Motor neuron (in vitro differentiated cells): ENCODE data around the gene FZD8. TPM values are rescaled to one million over a fixed set of nuclear protein-coding genes. Genes with fewer than 3 reads are reported as not detected.

Source experiments
- ATAC-seq, 8 experiments: fragments of 200-7000 bp; cut with Tn5 transposase; replicated peaks in 6 of 8; 2 replicates each; pipeline ENCODE4 v1.8.0; 2021; ENCODE audit warnings: mild to moderate bottlenecking in 8 of 8, moderate library complexity in 8 of 8
- H3K27ac ChIP-seq, 2 donors: fragments of 250-450 bp; sonication (Bioruptor Pico); 2 replicates each; pipeline ENCODE4 v1.9.0; 2021; ENCODE audit warnings: antibody characterized with exemption in 2 of 2, mild to moderate bottlenecking in 2 of 2, moderate library complexity in 1 of 2
- H3K4me1 ChIP-seq, 2 donors: fragments of 250-450 bp; sonication (Bioruptor Pico); replicated peaks in 1 of 2; 2 replicates each; pipeline ENCODE4 v1.6.1; 2021; ENCODE audit warnings: antibody characterized with exemption in 2 of 2, mild to moderate bottlenecking in 2 of 2, moderate library complexity in 1 of 2
- H3K4me3 ChIP-seq, 5 donors: fragments of 250-450 bp; sonication (Bioruptor Pico); 2 replicates each; pipeline ENCODE4 v1.9.0; 2021; ENCODE audit warnings: antibody characterized with exemption in 5 of 5, mild to moderate bottlenecking in 5 of 5, moderate library complexity in 4 of 5
- WGBS, 10 experiments: fragments of 450-650 bp; shearing (Covaris generic); methylation state at CpG; one replicate each; pipeline ENCODE4 v1.0.0; 2022; 5-methylcytosine and 5-hydroxymethylcytosine counted together
- in situ Hi-C, 9 experiments: fragments of 400-800 bp; cut with MboI; loops; one replicate each; pipeline ENCODE4 v1.15.0; 2021; ENCODE audit warnings: low sequenced_read_pairs in 9 of 9, low pct_unique_long_range_greater_than_20kb in 2 of 9; ENCODE audit not compliant: unreplicated experiment in 9 of 9
- total RNA-seq, 8 experiments: library from RNA; unstranded; fragments of 300-600 nt; gene quantifications; 2 replicates each; pipeline versions ENCODE4 v1.2.3 to v1.2.4, GENCODE V29; 2022

Gene FZD8
- total RNA-seq, 8 experiments from 2014 or later = 1.1 to 11.9 (median 3.8) TPM

DNA sequence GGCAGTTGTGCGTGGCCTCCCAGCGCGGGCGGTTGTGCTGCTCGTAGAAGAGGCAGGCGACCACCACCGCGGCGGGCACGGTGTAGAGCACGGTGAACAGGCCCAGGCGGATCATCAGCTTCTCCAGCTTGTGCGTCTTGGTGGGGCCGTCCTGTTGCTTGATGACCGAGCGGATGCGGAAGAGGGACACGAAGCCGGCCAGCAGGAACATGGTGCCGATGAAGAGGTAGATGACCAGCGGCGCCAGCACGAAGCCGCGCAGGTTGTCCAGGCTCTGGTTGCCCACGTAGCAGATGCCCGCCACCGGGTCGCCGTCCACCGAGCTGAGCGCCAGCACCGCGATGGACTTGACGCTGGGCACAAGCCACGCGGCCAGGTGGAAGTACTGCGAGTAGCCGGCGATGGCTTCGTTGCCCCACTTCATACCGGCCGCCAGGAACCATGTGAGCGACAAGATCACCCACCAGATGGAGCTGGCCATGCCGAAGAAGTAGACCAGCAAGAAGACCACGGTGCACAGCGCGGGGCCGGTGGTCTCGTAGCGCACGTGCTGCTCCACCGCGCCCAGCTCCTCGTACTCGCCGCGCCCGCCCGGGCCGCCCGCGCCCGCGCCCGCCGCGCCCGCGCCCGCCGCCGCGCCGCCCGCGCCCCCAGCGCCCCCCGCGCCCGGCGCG, 2.2 kb downstream of the FZD8 start:
- peak overlapping the region; percentile 70 to 82 for H3K27ac ChIP-seq
- peak overlapping the region; percentile 46 to 83 (median 68) for H3K4me3 ChIP-seq
- in situ Hi-C loops = loop anchor here (10.0 to 25.0 kb wide), 6 partner anchors 272 to 1247 kb away; no protein-coding TSS in a partner anchor

DNA sequence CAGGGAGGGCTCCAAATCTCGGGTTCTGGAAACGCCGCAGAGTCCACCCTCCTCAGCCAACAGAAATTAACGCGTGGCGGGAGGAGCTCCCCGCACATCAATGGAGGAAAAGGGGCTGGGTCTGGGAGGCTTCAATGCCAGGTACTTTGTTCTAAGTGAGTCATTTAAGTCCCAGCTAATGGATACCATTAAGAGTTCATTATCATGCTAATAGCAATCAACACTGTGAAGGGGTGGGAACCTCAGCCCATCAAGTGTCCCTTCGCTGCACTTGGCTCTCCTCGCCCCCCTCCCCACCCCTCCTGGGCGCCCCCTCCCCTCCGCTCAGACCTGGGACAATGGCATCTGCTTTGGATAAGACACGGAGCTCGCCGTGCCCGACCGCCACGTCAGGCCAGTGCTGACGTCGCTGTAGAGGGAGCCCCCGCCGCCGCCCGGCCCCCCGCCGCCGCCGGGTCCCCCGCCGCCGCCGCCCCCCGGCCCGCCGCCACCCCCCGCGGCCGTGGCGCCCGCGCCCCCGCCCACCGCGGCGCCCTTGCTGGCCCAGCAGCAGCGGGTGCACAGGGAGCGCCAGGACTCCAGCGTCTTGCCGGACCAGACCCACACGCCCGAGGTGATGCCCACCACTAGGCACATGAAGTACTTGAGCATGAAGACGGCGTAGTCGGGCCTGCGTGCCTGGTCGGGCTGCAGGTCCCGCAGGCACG, 2.9 kb downstream of the FZD8 start:
- 0 to 100% (median 44%) methylated on average over 1 to 8 of the region's 57 CpGs; no CpG with 5 or more reads in 4 of the 10 experiments for WGBS, 10 experiments
- H3K4me1 ChIP-seq = peaks cover 17 to 18% of the 10 kb centered on the region in 2 donors
- in situ Hi-C loops = loop anchor here (10.0 to 25.0 kb wide), 6 partner anchors 273 to 1248 kb away; no protein-coding TSS in a partner anchor

More for the DNA sequence above, 2.2 kb downstream of the FZD8 start:
- ATAC-seq = no peak
- 2 to 50% (median 26%) methylated on average over 1 to 23 of the region's 83 CpGs; no CpG with 5 or more reads in 2 of the 10 experiments for WGBS, 10 experiments
- H3K4me1 ChIP-seq = peaks cover 17 to 18% of the 10 kb centered on the region in 2 donors

DNA sequence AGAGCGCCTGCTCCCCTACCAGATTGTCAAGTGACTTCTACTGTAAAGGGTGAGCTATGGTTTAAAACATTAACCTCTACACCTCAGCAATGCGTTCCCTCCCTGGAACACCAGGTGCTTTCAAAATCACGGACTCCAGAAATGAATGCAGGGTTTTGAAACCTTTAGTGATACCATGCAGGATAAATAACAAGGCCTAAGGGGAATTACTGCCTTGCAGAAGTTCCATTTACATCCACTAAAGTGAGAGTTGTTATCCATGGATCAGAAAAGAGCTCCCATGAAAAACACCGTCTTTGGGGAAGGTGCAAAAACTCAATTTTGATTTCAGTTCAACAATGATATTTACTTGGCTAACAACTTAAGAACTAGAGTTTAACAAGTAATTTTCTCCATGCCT, 4.0 kb downstream of the FZD8 start:
- no peak for ATAC-seq
- Histone ChIP-seq H3K4me1 (peaks cover 16 to 17% of the 10 kb centered on the region in 2 donors), H3K4me3 (peak overlapping the region in 1 of 5 donors; percentile 4), H3K27ac (no peak overlapping the region)
- WGBS, 10 experiments = 3 to 100% (median 51%) methylated on average over 1 to 4 of the region's 4 CpGs; no CpG with 5 or more reads in 2 of the 10 experiments
- in situ Hi-C loops = loop anchor here (10.0 to 25.0 kb wide), 6 partner anchors 274 to 1249 kb away; no protein-coding TSS in a partner anchor

More for the DNA sequence above, 2.9 kb downstream of the FZD8 start:
- ATAC-seq = peak in 4 of 8 experiments; percentile 0 to 4 (median 1)
- Histone ChIP-seq H3K4me3 (peak overlapping the region; percentile 46 to 83 (median 68)), H3K27ac (peak overlapping the region in 1 of 2 donors; percentile 0)

DNA sequence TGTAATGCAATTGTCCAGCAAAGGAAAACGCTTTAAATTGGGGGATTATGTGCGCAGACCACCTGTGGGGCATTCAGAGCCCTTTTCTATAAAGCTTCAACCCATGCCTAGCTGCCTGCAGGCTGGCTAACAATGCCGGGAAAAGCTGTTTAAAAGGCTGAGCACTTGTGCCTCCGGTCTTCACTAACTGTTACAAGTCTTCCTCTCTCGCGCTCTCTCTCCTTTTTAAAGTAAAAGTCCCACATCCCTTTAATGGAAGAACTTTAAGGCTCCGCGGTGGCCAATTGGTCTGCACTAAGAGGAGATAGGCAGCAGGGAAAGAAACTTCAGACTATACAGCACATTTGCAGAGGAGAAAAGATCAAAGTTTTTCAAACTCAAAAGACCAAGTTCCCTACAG, 4.6 kb downstream of the FZD8 start:
- no peak for ATAC-seq
- in situ Hi-C loops = loop anchor here (10.0 to 25.0 kb wide), 6 partner anchors 275 to 1250 kb away; no protein-coding TSS in a partner anchor
- 0 to 86% (median 5%) methylated on average over 3 to 8 of the region's 8 CpGs; no CpG with 5 or more reads in 1 of the 10 experiments for WGBS, 10 experiments
- peak overlapping the region in 2 of 5 donors; percentile 3 to 13 for H3K4me3 ChIP-seq
- H3K27ac ChIP-seq = no peak overlapping the region
- peaks cover 16 to 17% of the 10 kb centered on the region in 2 donors for H3K4me1 ChIP-seq

DNA sequence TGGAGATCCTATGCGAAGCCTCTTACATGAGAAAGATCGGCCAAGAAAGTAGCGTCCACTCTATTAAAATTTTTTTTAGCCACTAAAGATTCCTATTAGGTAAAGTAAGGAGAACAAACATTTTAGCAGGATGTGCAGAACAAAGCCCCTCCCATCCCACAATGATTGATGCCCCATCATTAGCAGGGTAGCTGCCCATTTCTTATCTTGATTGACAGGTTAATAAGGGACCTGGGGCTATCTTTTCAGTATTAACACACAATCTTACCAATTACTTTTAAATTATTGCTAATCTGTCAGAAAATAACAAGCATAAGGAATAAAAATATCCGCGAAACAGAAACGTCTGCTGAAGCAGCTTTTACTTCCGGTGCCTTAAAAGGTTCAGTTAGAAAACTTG, 5.1 kb downstream of the FZD8 start:
- WGBS, 10 experiments = 0 to 91% (median 14%) methylated on average over 3 to 7 of the region's 7 CpGs
- H3K4me1 ChIP-seq = peaks cover 16 to 17% of the 10 kb centered on the region in 2 donors
- peak overlapping the region in 2 of 5 donors; percentile 3 to 13 for H3K4me3 ChIP-seq
- no peak overlapping the region for H3K27ac ChIP-seq
- in situ Hi-C loops = loop anchor here (10.0 to 25.0 kb wide), 6 partner anchors 275 to 1250 kb away; no protein-coding TSS in a partner anchor
- no peak for ATAC-seq

DNA sequence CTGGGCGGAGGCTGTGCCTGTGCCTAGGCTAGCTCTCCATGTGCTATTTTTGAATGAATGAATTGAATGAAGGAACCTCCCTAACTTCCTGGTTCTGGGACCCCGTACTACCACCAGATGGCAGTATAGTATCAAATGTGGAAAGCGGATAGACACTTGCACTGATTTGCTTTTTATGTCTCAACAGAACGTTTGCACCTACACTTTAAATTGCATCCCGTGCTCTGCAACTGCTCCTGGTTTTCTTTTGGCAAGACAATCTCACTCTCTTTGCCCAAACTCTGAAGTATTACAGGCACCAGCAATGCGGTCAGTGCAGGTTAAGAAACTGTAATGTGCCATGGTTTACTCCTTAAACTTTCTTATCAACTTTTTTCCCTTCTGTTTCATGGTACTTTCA, 6.5 kb downstream of the FZD8 start:
- in situ Hi-C loops = loop anchor here (10.0 to 25.0 kb wide), 6 partner anchors 277 to 1252 kb away; no protein-coding TSS in a partner anchor
- WGBS, 10 experiments = 0 to 27% (median 11%) methylated on average over 2 to 6 of the region's 6 CpGs; no CpG with 5 or more reads in 1 of the 10 experiments
- H3K4me3 ChIP-seq = no peak overlapping the region
- no peak overlapping the region for H3K27ac ChIP-seq
- peaks cover 16 to 17% of the 10 kb centered on the region in 2 donors for H3K4me1 ChIP-seq
- peak in 3 of 8 experiments; percentile 76 to 93 (median 84) for ATAC-seq

DNA sequence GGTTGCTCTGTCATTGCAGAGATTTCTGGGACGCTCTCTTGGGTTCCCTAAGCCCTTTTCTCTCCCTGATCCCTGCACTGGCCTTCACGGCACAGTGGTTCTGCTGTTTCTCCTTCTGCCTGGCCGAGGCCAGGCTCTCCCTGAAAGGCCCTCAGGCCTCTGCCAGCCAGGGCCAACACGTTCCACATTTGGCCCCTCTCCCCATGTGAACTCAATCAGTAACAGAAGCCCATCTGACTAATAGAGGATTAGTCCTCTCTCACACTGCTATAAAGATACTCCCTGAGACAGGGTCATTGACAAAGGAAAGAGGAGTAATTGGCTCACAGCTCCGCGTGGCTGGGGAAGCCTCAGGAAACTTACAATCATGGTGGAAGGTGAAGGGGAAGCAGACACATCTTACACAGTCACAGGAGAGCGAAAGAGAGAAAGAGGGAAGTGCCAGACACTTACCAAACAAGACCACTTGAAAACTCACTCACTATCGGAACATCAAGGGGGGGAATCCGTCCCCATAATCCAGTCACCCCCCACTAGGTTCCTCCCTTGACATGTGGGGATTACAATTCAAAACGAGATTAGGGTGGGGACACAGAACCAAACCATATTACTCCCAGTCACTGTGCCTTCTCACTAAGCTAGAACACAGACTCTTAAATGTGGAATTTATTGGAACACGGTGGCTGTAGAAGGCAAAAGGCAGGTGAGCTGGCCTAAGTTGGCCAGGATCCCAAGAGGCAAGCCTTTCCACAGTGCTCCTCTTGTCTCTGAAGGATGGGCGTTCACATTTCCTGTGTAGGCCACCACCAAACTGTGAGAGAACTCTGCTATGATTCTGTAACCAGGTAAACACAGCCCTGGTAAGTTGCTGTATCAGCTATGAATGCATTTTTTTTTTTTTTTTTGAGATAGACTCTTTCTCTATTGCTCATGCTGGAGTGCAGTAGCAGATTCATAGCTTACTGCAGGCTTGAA, 8.8 kb downstream of the FZD8 start:
- 30 to 84% (median 70%) methylated on average over 1 to 10 of the region's 12 CpGs; no CpG with 5 or more reads in 1 of the 10 experiments for WGBS, 10 experiments
- no peak for ATAC-seq
- no peak overlapping the region for H3K4me3 ChIP-seq
- no peak overlapping the region for H3K27ac ChIP-seq
- H3K4me1 ChIP-seq = peaks cover 13 to 15% of the 10 kb centered on the region in 2 donors
- in situ Hi-C loops = loop anchor here (10.0 to 25.0 kb wide), 6 partner anchors 279 to 1254 kb away; no protein-coding TSS in a partner anchor

DNA sequence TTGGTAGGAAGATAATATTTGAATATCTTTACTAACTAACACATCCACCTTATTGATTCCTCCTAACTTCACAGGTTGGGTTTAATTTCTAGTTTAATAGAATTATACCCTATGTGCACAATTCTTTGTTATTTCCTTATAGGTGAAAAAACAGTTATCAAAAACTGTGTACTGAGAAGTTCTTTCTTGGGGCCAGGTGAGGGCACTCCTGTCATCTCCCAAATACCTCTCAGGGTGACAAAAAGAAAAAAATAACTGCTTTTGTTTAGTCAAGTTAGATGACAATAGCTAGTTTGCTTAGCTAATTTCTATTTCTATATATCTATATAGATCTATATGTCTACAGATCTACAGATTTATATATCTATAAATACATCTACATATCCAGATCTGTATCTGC, 10.1 kb downstream of the FZD8 start:
- ATAC-seq = no peak
- no peak overlapping the region for H3K4me3 ChIP-seq
- in situ Hi-C loops = loop anchor here (10.0 to 25.0 kb wide), 6 partner anchors 280 to 1255 kb away; no protein-coding TSS in a partner anchor
- peaks cover 0 to 2% of the 10 kb centered on the region in 2 donors for H3K4me1 ChIP-seq
- H3K27ac ChIP-seq = no peak overlapping the region

DNA sequence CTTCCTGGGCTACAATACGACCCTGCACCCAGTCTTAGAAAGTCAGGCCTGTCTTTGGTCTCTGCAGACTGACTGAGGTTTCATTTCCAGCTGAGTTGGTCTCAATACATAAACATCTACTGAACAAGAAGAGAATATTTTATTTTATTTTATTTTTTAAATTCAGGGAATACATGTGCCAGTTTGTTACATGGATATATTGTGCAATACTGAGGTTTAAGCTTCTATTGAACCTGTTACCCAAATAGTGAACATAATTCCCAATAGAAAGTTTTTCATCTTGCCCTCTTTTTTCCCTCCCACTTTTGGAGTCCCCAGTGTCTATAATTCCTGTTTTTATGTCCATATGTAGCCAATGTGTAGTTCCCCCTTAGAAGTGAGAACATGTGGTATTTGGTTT, 10.7 kb downstream of the FZD8 start:
- in situ Hi-C loops = loop anchor here (10.0 to 25.0 kb wide), 6 partner anchors 281 to 1256 kb away; no protein-coding TSS in a partner anchor
- H3K27ac ChIP-seq = no peak overlapping the region
- no peak overlapping the region for H3K4me3 ChIP-seq
- no peak for ATAC-seq
- H3K4me1 ChIP-seq = no peaks in the 10 kb centered on the region
- WGBS, 10 experiments = 20 to 89% (median 80%) methylated on average over 1 of the region's 1 CpG; no CpG with 5 or more reads in 5 of the 10 experiments

DNA sequence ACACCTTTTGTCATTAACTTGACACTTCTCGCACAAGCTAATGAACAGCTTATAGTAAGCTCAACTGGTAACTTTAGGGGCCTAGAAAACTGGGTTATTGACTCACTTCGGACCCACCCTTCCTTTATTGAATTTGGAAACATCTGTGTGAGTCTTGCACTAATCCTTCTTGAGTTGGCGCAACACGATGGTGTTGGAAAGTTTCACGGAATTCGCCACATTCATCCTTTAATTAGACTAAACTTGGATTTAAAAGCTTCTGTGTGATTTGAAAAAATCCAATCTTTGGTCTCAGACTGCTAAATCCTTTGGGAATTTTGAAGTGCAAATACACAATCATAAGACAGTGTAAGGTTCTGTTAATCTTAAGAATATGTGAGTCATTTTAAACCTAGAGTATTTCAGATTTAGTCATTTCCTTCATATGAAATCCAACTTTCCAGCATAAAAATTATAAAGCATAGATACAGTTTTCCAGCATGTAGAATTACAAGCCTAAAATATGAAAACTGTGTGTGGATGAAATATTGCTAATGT, 15.1 kb downstream of the FZD8 start:
- in situ Hi-C loops = loop anchor here (25.0 kb wide), 4 partner anchors 285 to 1260 kb away; no protein-coding TSS in a partner anchor
- ATAC-seq = no peak
- no peak overlapping the region for H3K4me3 ChIP-seq
- no peaks in the 10 kb centered on the region for H3K4me1 ChIP-seq
- H3K27ac ChIP-seq = no peak overlapping the region
- WGBS, 10 experiments = 49 to 97% (median 87%) methylated on average over 3 to 6 of the region's 6 CpGs

DNA sequence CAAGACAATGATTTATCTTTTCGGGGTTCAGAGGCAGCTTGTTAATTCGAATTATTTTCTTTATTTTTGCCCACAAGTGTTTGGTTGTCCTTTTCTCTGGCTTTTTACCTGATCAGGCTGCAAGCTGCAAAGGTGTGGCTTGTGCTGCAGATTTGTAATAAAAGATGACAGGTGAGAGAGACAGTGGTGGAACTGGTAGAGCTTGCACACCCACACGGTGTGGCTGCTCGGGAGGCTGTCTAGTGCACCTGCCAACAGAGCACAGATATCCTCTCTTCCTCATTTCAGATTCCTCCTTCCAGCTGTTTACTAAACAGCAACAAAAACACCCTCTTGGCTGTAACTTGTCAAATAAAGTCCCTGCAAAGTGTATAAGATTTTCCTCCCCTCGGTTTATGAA, 27.8 kb downstream of the FZD8 start:
- in situ Hi-C loops = no loop called here
- Histone ChIP-seq H3K4me1 (no peaks in the 10 kb centered on the region), H3K27ac (no peak overlapping the region), H3K4me3 (no peak overlapping the region)
- ATAC-seq = no peak
- 8 to 73% (median 59%) methylated on average over 1 to 5 of the region's 5 CpGs; no CpG with 5 or more reads in 2 of the 10 experiments for WGBS, 10 experiments
